Measurements from ENCODE around the gene ENAH.

Gene ENAH

GRCh38 chr1:225526878-225527277 lies 126.0 kb downstream of the ENAH start:
- H3K79me2 ChIP-seq (ENCODE audit: insufficient read depth, low read depth) = no peaks in the 10 kb centered on the region
- H3K27ac ChIP-seq = no peak overlapping the region
- no peaks in the 10 kb centered on the region for H3K27me3 ChIP-seq (ENCODE audit: insufficient read depth, low read depth)
- TF ChIP-seq, protein P1, sequence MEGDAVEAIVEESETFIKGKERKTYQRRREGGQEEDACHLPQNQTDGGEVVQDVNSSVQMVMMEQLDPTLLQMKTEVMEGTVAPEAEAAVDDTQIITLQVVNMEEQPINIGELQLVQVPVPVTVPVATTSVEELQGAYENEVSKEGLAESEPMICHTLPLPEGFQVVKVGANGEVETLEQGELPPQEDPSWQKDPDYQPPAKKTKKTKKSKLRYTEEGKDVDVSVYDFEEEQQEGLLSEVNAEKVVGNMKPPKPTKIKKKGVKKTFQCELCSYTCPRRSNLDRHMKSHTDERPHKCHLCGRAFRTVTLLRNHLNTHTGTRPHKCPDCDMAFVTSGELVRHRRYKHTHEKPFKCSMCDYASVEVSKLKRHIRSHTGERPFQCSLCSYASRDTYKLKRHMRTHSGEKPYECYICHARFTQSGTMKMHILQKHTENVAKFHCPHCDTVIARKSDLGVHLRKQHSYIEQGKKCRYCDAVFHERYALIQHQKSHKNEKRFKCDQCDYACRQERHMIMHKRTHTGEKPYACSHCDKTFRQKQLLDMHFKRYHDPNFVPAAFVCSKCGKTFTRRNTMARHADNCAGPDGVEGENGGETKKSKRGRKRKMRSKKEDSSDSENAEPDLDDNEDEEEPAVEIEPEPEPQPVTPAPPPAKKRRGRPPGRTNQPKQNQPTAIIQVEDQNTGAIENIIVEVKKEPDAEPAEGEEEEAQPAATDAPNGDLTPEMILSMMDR (conservative IDR thresholded peaks at IDR 0.05; ENCODE audit: low read depth, low read length) = no peak
- H3K4me2 ChIP-seq = no peak overlapping the region
- no peaks in the 10 kb centered on the region for H4K20me1 ChIP-seq (ENCODE audit: insufficient read depth)
- H3K4me1 ChIP-seq (ENCODE audit: low read depth, poor library complexity, severe bottlenecking) = no peaks in the 10 kb centered on the region
- H3K4me3 ChIP-seq (IDR thresholded peaks at IDR 0.05; ENCODE audit: insufficient read depth, low read depth, low read length) = no peak overlapping the region
- H3K9ac ChIP-seq = no peak overlapping the region
- H3K36me3 ChIP-seq (ENCODE audit: insufficient read depth) = no peaks in the 10 kb centered on the region
- no peak overlapping the region for H2AFZ ChIP-seq (ENCODE audit: low read depth)

GRCh38 chr1:225525377-225525776 lies 127.5 kb downstream of the ENAH start:
- H3K9ac ChIP-seq = no peak overlapping the region
- H3K4me3 ChIP-seq (IDR thresholded peaks at IDR 0.05; ENCODE audit: insufficient read depth, low read depth, low read length) = no peak overlapping the region
- no peaks in the 10 kb centered on the region for H3K27me3 ChIP-seq (ENCODE audit: insufficient read depth, low read depth)
- H3K4me1 ChIP-seq (ENCODE audit: low read depth, poor library complexity, severe bottlenecking) = no peaks in the 10 kb centered on the region
- H2AFZ ChIP-seq (ENCODE audit: low read depth) = no peak overlapping the region
- H3K36me3 ChIP-seq (ENCODE audit: insufficient read depth) = no peaks in the 10 kb centered on the region
- no peak overlapping the region for H3K4me2 ChIP-seq
- H3K79me2 ChIP-seq (ENCODE audit: insufficient read depth, low read depth) = no peaks in the 10 kb centered on the region
- H4K20me1 ChIP-seq (ENCODE audit: insufficient read depth) = no peaks in the 10 kb centered on the region
- no peak overlapping the region for H3K27ac ChIP-seq
- TF ChIP-seq, protein P1 (conservative IDR thresholded peaks at IDR 0.05; ENCODE audit: low read depth, low read length) = no peak

GRCh38 chr1:225524570-225524969 lies 128.4 kb downstream of the ENAH start:
- Histone ChIP-seq H3K27me3 (ENCODE audit: insufficient read depth, low read depth) (no peaks in the 10 kb centered on the region), H3K36me3 (ENCODE audit: insufficient read depth) (no peaks in the 10 kb centered on the region), H3K4me2 (no peak overlapping the region), H3K27ac (no peak overlapping the region), H3K4me1 (ENCODE audit: low read depth, poor library complexity, severe bottlenecking) (no peaks in the 10 kb centered on the region), H3K4me3 (IDR thresholded peaks at IDR 0.05; ENCODE audit: insufficient read depth, low read depth, low read length) (no peak overlapping the region), H3K79me2 (ENCODE audit: insufficient read depth, low read depth) (no peaks in the 10 kb centered on the region), H4K20me1 (ENCODE audit: insufficient read depth) (no peaks in the 10 kb centered on the region), H3K9ac (no peak overlapping the region), H2AFZ (ENCODE audit: low read depth) (no peak overlapping the region)
- TF ChIP-seq, protein P1 (conservative IDR thresholded peaks at IDR 0.05; ENCODE audit: low read depth, low read length) = no peak

DNA sequence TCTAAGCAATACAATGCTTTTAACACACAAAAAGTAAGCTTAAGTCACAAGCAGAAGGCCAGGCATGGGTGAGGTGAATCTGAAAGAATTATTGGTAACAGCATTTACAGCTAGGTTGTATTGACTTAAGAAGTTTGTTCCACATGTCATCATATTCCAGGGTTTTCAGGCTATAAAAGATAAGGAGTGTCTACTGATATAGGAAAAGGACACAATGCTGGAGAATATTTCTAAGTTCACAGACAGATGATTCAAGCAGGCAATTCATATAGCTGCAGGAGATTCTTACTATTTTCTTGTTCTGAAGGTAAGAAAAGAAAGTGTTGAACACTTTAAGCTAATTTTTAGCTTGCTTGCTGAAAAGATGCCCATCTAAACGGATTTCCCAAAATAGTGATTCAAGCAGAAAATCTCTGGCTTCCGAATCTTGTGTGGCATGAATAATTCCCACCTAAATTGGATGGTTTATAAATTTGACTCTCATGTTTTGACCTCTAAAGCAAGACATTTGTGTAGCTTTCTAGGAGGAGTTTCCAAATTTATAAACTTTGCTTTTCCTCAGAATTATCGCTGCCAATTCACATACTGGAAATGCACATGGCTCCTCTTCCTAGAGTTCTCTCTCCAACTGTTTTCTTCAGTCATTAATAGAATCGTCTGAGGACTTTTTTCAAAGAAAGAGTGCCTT lies 129.5 kb downstream of the ENAH start:
- TF ChIP-seq, protein P1 (conservative IDR thresholded peaks at IDR 0.05; ENCODE audit: low read depth, low read length) = no peak
- no peaks in the 10 kb centered on the region for H3K4me1 ChIP-seq (ENCODE audit: low read depth, poor library complexity, severe bottlenecking)
- no peaks in the 10 kb centered on the region for H3K79me2 ChIP-seq (ENCODE audit: insufficient read depth, low read depth)

More for the DNA sequence above, 129.5 kb downstream of the ENAH start:
- Histone ChIP-seq H3K9ac (no peak overlapping the region), H3K36me3 (ENCODE audit: insufficient read depth) (no peaks in the 10 kb centered on the region), H3K27me3 (ENCODE audit: insufficient read depth, low read depth) (no peaks in the 10 kb centered on the region), H3K27ac (no peak overlapping the region), H3K4me2 (no peak overlapping the region), H4K20me1 (ENCODE audit: insufficient read depth) (no peaks in the 10 kb centered on the region), H2AFZ (ENCODE audit: low read depth) (no peak overlapping the region), H3K4me3 (IDR thresholded peaks at IDR 0.05; ENCODE audit: insufficient read depth, low read depth, low read length) (no peak overlapping the region)

Data from KMS-11 (cell line).